Mesenchymal stem cell (in vitro differentiated cells and primary cell): Measurements from ENCODE around the gene MEIG1.
"Not testable (repeated sequence)": the region's sequence is repeated elsewhere in the genome, so short reads cannot be mapped to it uniquely, and the experiment has no call there.

Source experiments
- DNase-seq: peaks from one replicate; pipeline ENCODE4 v3.0.0-alpha.2; 2013
- H2AFZ ChIP-seq: one replicate; pipeline ENCODE4 v1.6.1; 2013; ENCODE audit warnings: low read depth, mild to moderate bottlenecking, control low read depth, inconsistent platforms, low read length, moderate library complexity
- H2AK5ac ChIP-seq: 2 replicates; pipeline ENCODE4 v1.6.1; 2013; ENCODE audit warnings: low read length, moderate library complexity, mild to moderate bottlenecking, inconsistent platforms; ENCODE audit not compliant: severe bottlenecking
- H2BK120ac ChIP-seq: one replicate; pipeline ENCODE4 v1.6.1; 2013; ENCODE audit warnings: low read depth, mild to moderate bottlenecking, inconsistent platforms, low read length, moderate library complexity
- H2BK12ac ChIP-seq, 2 experiments: one replicate each; pipeline ENCODE4 v1.6.1; 2013; ENCODE audit warnings: inconsistent platforms in 2 of 2, low read length in 2 of 2, mild to moderate bottlenecking in 2 of 2, moderate library complexity in 2 of 2, control low read depth in 1 of 2
- H2BK15ac ChIP-seq: one replicate; pipeline ENCODE4 v1.6.1; 2013; ENCODE audit warnings: mild to moderate bottlenecking, low read depth, inconsistent platforms; ENCODE audit not compliant: poor library complexity, severe bottlenecking
- H2BK5ac ChIP-seq: 2 replicates; pipeline ENCODE4 v1.6.1; 2013; ENCODE audit warnings: low read depth, mild to moderate bottlenecking, low read length, control low read depth, inconsistent platforms; ENCODE audit not compliant: poor library complexity, severe bottlenecking
- H3K14ac ChIP-seq, 2 experiments: one replicate each; pipeline ENCODE4 v1.6.1; 2013; ENCODE audit warnings: inconsistent platforms in 2 of 2, low read length in 2 of 2, control low read depth in 1 of 2, mild to moderate bottlenecking in 1 of 2, moderate library complexity in 1 of 2
- H3K18ac ChIP-seq, 2 experiments: one replicate each; pipeline ENCODE4 v1.6.1; 2013; ENCODE audit warnings: inconsistent platforms in 2 of 2, low read length in 2 of 2, control low read depth in 1 of 2, low read depth in 1 of 2, mild to moderate bottlenecking in 1 of 2
- H3K23ac ChIP-seq, 2 experiments: one replicate each; pipeline ENCODE4 v1.6.1; 2013; ENCODE audit warnings: inconsistent platforms in 2 of 2, low read length in 2 of 2, mild to moderate bottlenecking in 2 of 2, moderate library complexity in 2 of 2, control low read depth in 1 of 2
- H3K27ac ChIP-seq: 2 replicates; pipeline ENCODE4 v1.5.1; 2013; ENCODE audit warnings: mild to moderate bottlenecking, moderate library complexity, low read length, control low read depth, inconsistent platforms; ENCODE audit not compliant: poor library complexity, severe bottlenecking
- H3K27me3 ChIP-seq, 2 experiments: 2 replicates each; pipeline versions ENCODE4 v1.6.1 to v1.7.0; 2013; ENCODE audit warnings: low read length in 2 of 2, mild to moderate bottlenecking in 2 of 2, moderate library complexity in 2 of 2, control low read depth in 1 of 2, inconsistent platforms in 1 of 2; ENCODE audit not compliant: control insufficient read depth in 1 of 2, insufficient read depth in 1 of 2
- H3K36me3 ChIP-seq, 2 experiments: 2 replicates each; pipeline versions ENCODE4 v1.6.1 to v1.7.0; 2013; ENCODE audit warnings: low read length in 2 of 2, control low read depth in 1 of 2, inconsistent platforms in 1 of 2, low read depth in 1 of 2, mild to moderate bottlenecking in 1 of 2; ENCODE audit not compliant: insufficient read depth in 2 of 2, control insufficient read depth in 1 of 2
- H3K4ac ChIP-seq, 2 experiments: one replicate each; pipeline ENCODE4 v1.6.1; 2013; ENCODE audit warnings: inconsistent platforms in 2 of 2, low read length in 2 of 2, mild to moderate bottlenecking in 2 of 2, moderate library complexity in 2 of 2, control low read depth in 1 of 2, low read depth in 1 of 2
- H3K4me1 ChIP-seq: 2 replicates; pipeline ENCODE4 v1.6.1; 2013; ENCODE audit warnings: low read depth, low read length, control low read depth; ENCODE audit not compliant: control insufficient read depth, insufficient read depth
- H3K4me2 ChIP-seq: 2 replicates; pipeline ENCODE4 v1.6.1; 2013; ENCODE audit warnings: low read length, mild to moderate bottlenecking, inconsistent platforms; ENCODE audit not compliant: poor library complexity, severe bottlenecking
- H3K4me3 ChIP-seq, 2 experiments: 2 replicates each; pipeline versions ENCODE4 v1.5.1 to v1.7.0; 2013; ENCODE audit warnings: low read length in 2 of 2, mild to moderate bottlenecking in 2 of 2, control low read depth in 1 of 2, low read depth in 1 of 2; ENCODE audit not compliant: insufficient read depth in 1 of 2
- H3K79me1 ChIP-seq: replicated peaks from 2 replicates; pipeline ENCODE4 v1.6.1; 2013; ENCODE audit warnings: mild to moderate bottlenecking, control low read depth, low read length, inconsistent platforms; ENCODE audit not compliant: poor library complexity, severe bottlenecking
- H3K9ac ChIP-seq: 2 replicates; pipeline ENCODE4 v1.7.0; 2013; ENCODE audit warnings: mild to moderate bottlenecking, low read length, moderate library complexity
- H3K9me3 ChIP-seq: 2 replicates; pipeline ENCODE4 v1.7.0; 2013; ENCODE audit warnings: mild to moderate bottlenecking, low read length; ENCODE audit not compliant: control insufficient read depth
- H4K8ac ChIP-seq: one replicate; pipeline ENCODE4 v1.6.1; 2013; ENCODE audit warnings: inconsistent platforms, mild to moderate bottlenecking, low read length, moderate library complexity
- H4K91ac ChIP-seq: one replicate; pipeline ENCODE4 v1.6.1; 2013; ENCODE audit warnings: mild to moderate bottlenecking, low read length, inconsistent platforms
- WGBS: methylation state at CpG from one replicate; pipeline ENCODE4 v1.1.7; 2013; ENCODE audit warnings: mixed read lengths; 5-methylcytosine and 5-hydroxymethylcytosine counted together

The MEIG1 gene

DNA sequence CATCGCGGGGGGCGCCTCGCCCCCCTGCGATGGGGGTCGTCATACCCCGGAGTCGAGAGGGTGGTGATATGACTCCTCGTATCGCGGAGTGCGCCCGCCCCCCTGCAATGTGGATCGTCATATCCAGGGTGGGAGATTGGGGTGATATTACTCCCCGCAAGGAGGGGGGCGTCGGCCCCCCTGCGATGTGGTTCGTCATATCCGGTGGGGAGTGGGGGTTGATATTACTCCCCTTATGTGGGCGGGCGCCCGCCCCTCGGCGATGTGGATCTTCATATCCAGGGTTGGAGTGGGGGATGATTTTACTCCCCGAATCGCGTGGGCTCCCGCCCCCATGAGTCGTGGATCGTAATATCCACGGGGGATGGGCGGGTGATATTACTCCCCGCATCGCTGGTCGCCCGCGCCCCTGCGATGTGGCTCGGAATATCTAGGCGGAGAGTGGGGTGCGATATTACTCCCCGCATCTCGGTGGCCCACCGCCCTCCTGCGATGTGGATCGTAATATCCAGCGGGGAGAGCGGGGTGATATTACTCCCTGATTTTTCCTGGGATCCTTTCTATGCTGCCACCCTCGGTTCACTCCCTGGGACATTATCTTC is 36.9 kb downstream of the MEIG1 start:
- Histone ChIP-seq H3K4ac (no peak overlapping the region), H3K9ac (no peak overlapping the region), H4K8ac (no peak overlapping the region), H3K36me3 (no peaks in the 10 kb centered on the region), H3K23ac (no peak overlapping the region), H2BK5ac (no peak overlapping the region), H2AFZ (no peak overlapping the region), H2BK120ac (no peak overlapping the region), H3K9me3 (no peaks in the 10 kb centered on the region), H2BK12ac (no peak overlapping the region), H3K27me3 (no peaks in the 10 kb centered on the region), H3K18ac (no peak overlapping the region), H3K4me2 (no peak overlapping the region), H3K14ac (no peak overlapping the region), H2AK5ac (no peak overlapping the region), H4K91ac (no peak overlapping the region), H3K4me3 (no peak overlapping the region), H3K27ac (no peak overlapping the region), H2BK15ac (no peak overlapping the region), H3K4me1 (no peaks in the 10 kb centered on the region), H3K79me1 (no peaks in the 10 kb centered on the region)
- WGBS = 93% methylated on average over 49 of the region's 50 CpGs
- DNase-seq = no peak

- WGBS = 79% methylated on average over 5 of the region's 5 CpGs
- DNase-seq, H3K14ac ChIP-seq, H2BK12ac ChIP-seq, H3K36me3 ChIP-seq, H3K4ac ChIP-seq, H2AK5ac ChIP-seq, H3K18ac ChIP-seq, H3K4me2 ChIP-seq, H3K79me1 ChIP-seq, H3K4me1 ChIP-seq, H2AFZ ChIP-seq, H3K9me3 ChIP-seq, H4K91ac ChIP-seq, H3K9ac ChIP-seq, H2BK5ac ChIP-seq, H2BK15ac ChIP-seq, H4K8ac ChIP-seq, H3K27ac ChIP-seq, H3K4me3 ChIP-seq, H2BK120ac ChIP-seq, H3K23ac ChIP-seq: not testable (repeated sequence)
- peaks cover 0 to 14% of the 10 kb centered on the region in 2 experiments for H3K27me3 ChIP-seq
Observed at GRCh38 chr10:15013530-15013929, 54.3 kb downstream of the MEIG1 start.

DNA sequence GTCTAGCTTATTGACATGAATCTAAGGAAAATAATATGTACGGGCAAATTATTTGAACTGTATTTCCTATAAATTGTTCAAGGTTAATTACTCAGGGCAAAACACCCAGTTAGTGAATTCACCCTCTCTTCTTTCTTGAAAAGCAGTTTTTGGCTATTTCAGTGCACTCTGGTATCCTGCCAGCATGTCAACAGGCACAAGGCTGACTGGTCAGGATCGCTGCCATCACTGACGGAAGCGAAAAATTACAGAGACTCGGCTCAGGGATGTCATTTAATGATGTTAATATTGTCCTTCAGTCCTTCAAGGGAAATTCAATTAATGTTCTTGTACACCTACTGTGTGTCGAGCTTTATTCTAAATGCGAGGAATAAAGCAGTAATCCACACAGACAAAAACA is 56.3 kb downstream of the MEIG1 start:
- DNase-seq = no peak
- Histone ChIP-seq H3K4me3 (no peak overlapping the region), H2BK12ac (no peak overlapping the region), H4K91ac (no peak overlapping the region), H3K27ac (no peak overlapping the region), H2AFZ (no peak overlapping the region), H2BK120ac (no peak overlapping the region), H3K4me1 (no peaks in the 10 kb centered on the region), H3K14ac (no peak overlapping the region), H4K8ac (no peak overlapping the region), H3K36me3 (no peaks in the 10 kb centered on the region), H3K79me1 (no peaks in the 10 kb centered on the region), H2BK5ac (no peak overlapping the region), H3K18ac (no peak overlapping the region), H3K4me2 (no peak overlapping the region), H2BK15ac (no peak overlapping the region), H3K23ac (no peak overlapping the region), H3K9me3 (no peaks in the 10 kb centered on the region), H2AK5ac (no peak overlapping the region), H3K9ac (no peak overlapping the region), H3K27me3 (peaks cover 0 to 14% of the 10 kb centered on the region in 2 experiments), H3K4ac (no peak overlapping the region)
- WGBS = 92% methylated on average over 4 of the region's 7 CpGs

GRCh38 chr10:15020966-15021365 is 61.8 kb downstream of the MEIG1 start:
- not testable (repeated sequence) for H3K4me1 ChIP-seq, H2AK5ac ChIP-seq, H3K4me2 ChIP-seq, H3K27me3 ChIP-seq, H3K9me3 ChIP-seq, H3K4ac ChIP-seq, H4K8ac ChIP-seq, H3K18ac ChIP-seq, H2BK5ac ChIP-seq, H3K4me3 ChIP-seq, H3K36me3 ChIP-seq, H3K27ac ChIP-seq, H3K79me1 ChIP-seq, H3K23ac ChIP-seq, H3K14ac ChIP-seq, H2BK12ac ChIP-seq, H2AFZ ChIP-seq, H2BK15ac ChIP-seq, H3K9ac ChIP-seq, H2BK120ac ChIP-seq, H4K91ac ChIP-seq
- 40% methylated on average over 4 of the region's 5 CpGs for WGBS
- DNase-seq = peak; percentile 31
